NCI-H2029 treated with DMSO at 0.1 percent for 48 hours (cell line): ENCODE measurements around the gene TM7SF2.
"Not testable (repeated sequence)": the region's sequence is repeated elsewhere in the genome, so short reads cannot be mapped to it uniquely, and the experiment has no call there.

Experiments
- DNase-seq: peaks from one replicate; lab custom pipeline; 2025; lab: John Stamatoyannopoulos, UW

TM7SF2 gene

GRCh38 chr11:65115361-65116082 is 3.9 kb downstream of the TM7SF2 start:
- no peak for DNase-seq

GRCh38 chr11:65116370-65117205 is 4.9 kb downstream of the TM7SF2 start:
- DNase-seq: no peak

GRCh38 chr11:65117206-65118096 is 5.8 kb downstream of the TM7SF2 start, which contains the start of gene ZNHIT2:
ZNHIT2 (minus strand) TSS chr11:65117701; CDS start chr11:65117653, 48 bp downstream.
- peak; percentile 93 for DNase-seq

GRCh38 chr11:65118097-65118837 is 6.6 kb downstream of the TM7SF2 start:
- DNase-seq: no peak

GRCh38 chr11:65118891-65119669 is 7.4 kb downstream of the TM7SF2 start:
- DNase-seq: not testable (repeated sequence)

GRCh38 chr11:65119670-65119995 is 8.0 kb downstream of the TM7SF2 start:
- no peak for DNase-seq

- no peak for DNase-seq
Observed at GRCh38 chr11:65120831-65121230, 9.2 kb downstream of the TM7SF2 start.

- no peak for DNase-seq
Observed at GRCh38 chr11:65121447-65121864, 9.8 kb downstream of the TM7SF2 start.

- DNase-seq: peak; percentile 96
Observed at GRCh38 chr11:65121865-65122696, 10.4 kb downstream of the TM7SF2 start, which contains the start of the genes FAU and MRPL49. FAU (minus strand) TSS chr11:65122134; CDS start chr11:65121813, 321 bp downstream. MRPL49 (plus strand) TSS chr11:65122321; CDS start chr11:65122347, 26 bp downstream.

GRCh38 chr11:65124480-65125196 is 13.0 kb downstream of the TM7SF2 start:
- no peak for DNase-seq

GRCh38 chr11:65125197-65126056 is 13.8 kb downstream of the TM7SF2 start:
- no peak for DNase-seq

GRCh38 chr11:65126624-65127274 is 15.1 kb downstream of the TM7SF2 start:
- DNase-seq: no peak

GRCh38 chr11:65127473-65128181 is 16.0 kb downstream of the TM7SF2 start:
- DNase-seq: no peak

- no peak for DNase-seq
Observed at GRCh38 chr11:65128182-65129145, 16.8 kb downstream of the TM7SF2 start.

- no peak for DNase-seq
Observed at GRCh38 chr11:65129649-65130441, 18.2 kb downstream of the TM7SF2 start.
